Neural cell (in vitro differentiated cells): ENCODE data around the gene PRSS27.

Experiments used
- EZH2 ChIP-seq: fragments of 200-600, 300-800 bp; shearing (Covaris generic), sonication (generic); IDR thresholded peaks from 2 replicates; pipeline ENCODE4 v1.6.1; 2014; ENCODE audit warnings: antibody characterized with exemption, low read length, borderline replicate concordance, mild to moderate bottlenecking; ENCODE audit not compliant: insufficient read depth, poor library complexity, severe bottlenecking
- RAD21 ChIP-seq: fragments of 450-650 bp; conservative IDR thresholded peaks from 2 replicates; pipeline ENCODE4 v1.6.1; 2014; ENCODE audit warnings: antibody characterized with exemption, mild to moderate bottlenecking, moderate library complexity
- REST ChIP-seq: IDR thresholded peaks from 2 replicates; pipeline ENCODE4 v1.6.1; 2012; ENCODE audit warnings: borderline replicate concordance
- SMC3 ChIP-seq: fragments of 450-650 bp; conservative IDR thresholded peaks from 2 replicates; pipeline ENCODE4 v1.6.1; 2014; ENCODE audit warnings: antibody characterized with exemption, mild to moderate bottlenecking, moderate library complexity; ENCODE audit not compliant: poor library complexity
- TF ChIP-seq, protein P1 (sequence below): fragments of 450-650 bp; IDR thresholded peaks from 2 replicates; pipeline ENCODE4 v1.5.1; 2014; ENCODE audit warnings: antibody characterized with exemption, mild to moderate bottlenecking, moderate library complexity; ENCODE audit not compliant: poor library complexity, severe bottlenecking

GRCh38 chr16:2687531-2688308 lies 32.3 kb downstream of the PRSS27 start:
- no peak for TF ChIP-seq RAD21
- TF ChIP-seq REST, result no peak
- TF ChIP-seq, protein P1, sequence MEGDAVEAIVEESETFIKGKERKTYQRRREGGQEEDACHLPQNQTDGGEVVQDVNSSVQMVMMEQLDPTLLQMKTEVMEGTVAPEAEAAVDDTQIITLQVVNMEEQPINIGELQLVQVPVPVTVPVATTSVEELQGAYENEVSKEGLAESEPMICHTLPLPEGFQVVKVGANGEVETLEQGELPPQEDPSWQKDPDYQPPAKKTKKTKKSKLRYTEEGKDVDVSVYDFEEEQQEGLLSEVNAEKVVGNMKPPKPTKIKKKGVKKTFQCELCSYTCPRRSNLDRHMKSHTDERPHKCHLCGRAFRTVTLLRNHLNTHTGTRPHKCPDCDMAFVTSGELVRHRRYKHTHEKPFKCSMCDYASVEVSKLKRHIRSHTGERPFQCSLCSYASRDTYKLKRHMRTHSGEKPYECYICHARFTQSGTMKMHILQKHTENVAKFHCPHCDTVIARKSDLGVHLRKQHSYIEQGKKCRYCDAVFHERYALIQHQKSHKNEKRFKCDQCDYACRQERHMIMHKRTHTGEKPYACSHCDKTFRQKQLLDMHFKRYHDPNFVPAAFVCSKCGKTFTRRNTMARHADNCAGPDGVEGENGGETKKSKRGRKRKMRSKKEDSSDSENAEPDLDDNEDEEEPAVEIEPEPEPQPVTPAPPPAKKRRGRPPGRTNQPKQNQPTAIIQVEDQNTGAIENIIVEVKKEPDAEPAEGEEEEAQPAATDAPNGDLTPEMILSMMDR, result no peak
- no peak for TF ChIP-seq SMC3
- TF ChIP-seq EZH2, result no peak
